GM12878 (cell line): ENCODE measurements around the gene CA7. TPM values are rescaled to one million over a fixed set of nuclear protein-coding genes. Genes with fewer than 3 reads are reported as not detected.

ENCODE experiments used
- ATAC-seq: fragments of 200-7000 bp; cut with Tn5 transposase; 3 replicates; pipeline ENCODE4 v1.9.1; 2020; ENCODE audit warnings: mild to moderate bottlenecking, moderate library complexity
- BruUV-seq: library from RNA; stranded (reverse); fragments of 400-500 nt; replicated peaks from 2 replicates; lab custom pipeline; 2021; lab: Mats Ljungman, UMichigan
- CTCF ChIA-PET: fragments of 300-600 bp; sonication (Branson Sonifier 250); formaldehyde crosslinking; extraction: SDS; loops from one replicate; lab custom pipeline; 2021; ENCODE audit warnings: inconsistent platforms; lab: Yijun Ruan, JAX
- POLR2A ChIA-PET: fragments of 350-600 bp; formaldehyde crosslinking; extraction: SDS; loops from one replicate; lab custom pipeline; 2021; ENCODE audit warnings: inconsistent platforms; lab: Charles Lee
- RAD21 ChIA-PET: fragments of 300-600 bp; sonication (Branson Sonifier 250); formaldehyde crosslinking; loops from one replicate; lab custom pipeline; 2023; ENCODE audit warnings: antibody characterized with exemption; ENCODE audit not compliant: unreplicated experiment; lab: Charles Lee
- SMC1A ChIA-PET: fragments of 300-600 bp; sonication (Branson Sonifier 250); formaldehyde crosslinking; loops from one replicate; lab custom pipeline; 2023; ENCODE audit not compliant: unreplicated experiment, uncharacterized antibody; lab: Charles Lee
- DNase-seq: peaks from one replicate; pipeline ENCODE4 v3.0.0-alpha.2; 2011; ENCODE audit warnings: low read depth, low spot score
- FAIRE-seq: peaks from 3 replicates; lab custom pipeline; 2011; peaks lifted over from hg19 to GRCh38; lab: Jason Lieb, UNC
- H2AFZ ChIP-seq: 2 replicates; pipeline ENCODE4 v1.6.0; 2011; ENCODE audit warnings: low read depth, low read length, control low read depth; ENCODE audit not compliant: control insufficient read depth
- H3K27ac ChIP-seq: 2 replicates; pipeline ENCODE4 v1.5.1; 2011; ENCODE audit warnings: control low read depth; ENCODE audit not compliant: control insufficient read depth, insufficient read depth
- H3K27me3 ChIP-seq, 2 experiments: replicated peaks in 1 of 2; 2 replicates each; pipeline versions ENCODE4 v1.6.0 to v1.6.1; 2011; ENCODE audit warnings: low read length in 1 of 2; ENCODE audit not compliant: control insufficient read depth in 2 of 2, insufficient read depth in 2 of 2
- H3K36me3 ChIP-seq, 2 experiments: 2 replicates each; pipeline ENCODE4 v1.5.1; 2011; ENCODE audit warnings: low read length in 1 of 2; ENCODE audit not compliant: control insufficient read depth in 2 of 2, insufficient read depth in 2 of 2
- H3K4me1 ChIP-seq: 2 replicates; pipeline ENCODE4 v1.6.1; 2011; ENCODE audit warnings: mild to moderate bottlenecking, low read length, moderate library complexity, mixed read lengths; ENCODE audit not compliant: control insufficient read depth, insufficient read depth
- H3K4me2 ChIP-seq: 2 replicates; pipeline ENCODE4 v1.6.0; 2011; ENCODE audit warnings: control low read depth; ENCODE audit not compliant: control insufficient read depth, insufficient read depth
- H3K4me3 ChIP-seq: fragments of 200-600 bp; sonication (generic); 2 replicates; pipeline ENCODE4 v1.5.1; 2016
- H3K79me2 ChIP-seq: 2 replicates; pipeline ENCODE4 v1.6.0; 2011; ENCODE audit warnings: low read length; ENCODE audit not compliant: control insufficient read depth, insufficient read depth
- H3K9ac ChIP-seq: 2 replicates; pipeline ENCODE4 v1.8.0; 2011; ENCODE audit warnings: low read length, control low read depth, mixed read lengths; ENCODE audit not compliant: control insufficient read depth, insufficient read depth
- H3K9me3 ChIP-seq: replicated peaks from 3 replicates; pipeline ENCODE4 v1.5.1; 2011; ENCODE audit warnings: mild to moderate bottlenecking, low read length; ENCODE audit not compliant: control insufficient read depth, insufficient read depth
- H4K20me1 ChIP-seq: 2 replicates; pipeline ENCODE4 v1.6.0; 2011; ENCODE audit not compliant: control insufficient read depth, insufficient read depth
- BCL11A ChIP-seq: IDR thresholded peaks from 2 replicates; pipeline ENCODE4 v1.6.1; 2011; ENCODE audit warnings: low read depth, low read length
- BHLHE40 ChIP-seq, 2 experiments: fragments of 450-650 bp in 1 of 2; IDR thresholded peaks; 2 replicates each; pipeline ENCODE4 v1.6.1; 2011 to 2017; ENCODE audit warnings: low read depth in 2 of 2, borderline replicate concordance in 1 of 2, improper control_type of control experiment in 1 of 2, low read length in 1 of 2, mild to moderate bottlenecking in 1 of 2
- E2F4 ChIP-seq: IDR thresholded peaks from 2 replicates; pipeline ENCODE4 v1.6.1; 2012; ENCODE audit warnings: low read depth, low read length, improper control_type of control experiment
- EGR1 ChIP-seq, 2 experiments: IDR thresholded peaks; 1 replicate in 1 of 2; 2 replicates in 1 of 2; pipeline ENCODE4 v1.6.1; 2011 to 2012; ENCODE audit warnings: low read depth in 2 of 2, low read length in 2 of 2, borderline replicate concordance in 1 of 2, mild to moderate bottlenecking in 1 of 2, moderate library complexity in 1 of 2
- FOS ChIP-seq: IDR thresholded peaks from 3 replicates; pipeline ENCODE4 v1.6.1; 2011; ENCODE audit warnings: borderline replicate concordance; ENCODE audit not compliant: insufficient read length; ENCODE audit errors: extremely low read depth
- MYC ChIP-seq: IDR thresholded peaks from 2 replicates; pipeline ENCODE4 v1.6.1; 2011; ENCODE audit warnings: mild to moderate bottlenecking, low read length, moderate library complexity, inconsistent platforms; ENCODE audit not compliant: insufficient read depth, insufficient replicate concordance, insufficient read length, severe bottlenecking
- NFYA ChIP-seq: IDR thresholded peaks from 2 replicates; pipeline ENCODE4 v1.6.1; 2011; ENCODE audit warnings: low read depth, mild to moderate bottlenecking, low read length, improper control_type of control experiment, borderline replicate concordance
- NFYB ChIP-seq: IDR thresholded peaks from 2 replicates; pipeline ENCODE4 v1.6.1; 2011; ENCODE audit warnings: low read depth, mild to moderate bottlenecking, low read length, improper control_type of control experiment, moderate library complexity; ENCODE audit not compliant: insufficient read depth
- WGBS: methylation state at CpG from one replicate; pipeline ENCODE4 v1.1.6; 2016; ENCODE audit warnings: low lambda C conversion rate; ENCODE audit not compliant: insufficient replicate concordance, insufficient coverage; ENCODE audit errors: missing lambda C conversion rate; 5-methylcytosine and 5-hydroxymethylcytosine counted together
- in situ Hi-C: fragments of 300-500 bp; cut with MboI; formaldehyde crosslinking; loops from 9 replicates; pipeline ENCODE4 v1.14.3; 2018; ENCODE audit warnings: mixed read lengths
- intact Hi-C: fragments of 100-400 bp; cut with micrococcal nuclease; formaldehyde crosslinking; loops from one replicate; pipeline ENCODE4 v1.14.2; 2022; ENCODE audit not compliant: unreplicated experiment
- polyA plus RNA-seq, 11 experiments: library from polyadenylated mRNA; depleted of rRNA in 4 of 11; unstranded in 6 of 11; stranded (reverse) in 5 of 11; fragments of >200 nt; fragmentation: Nextera tagmentation in 4 of 11; fragmentation: Illumina TruSeq in 1 of 11; extraction: Ambion mirVana in 4 of 11; extraction: Trizol in 1 of 11; gene quantifications; 1 replicate in 1 of 11; 2 replicates in 10 of 11; pipeline versions ENCODE4 v1.2.1 to v1.2.3, GENCODE V29; 2011 to 2016; ENCODE audit warnings: inconsistent platforms in 2 of 11, missing spikeins in 2 of 11, low read depth in 1 of 11
- total RNA-seq, 4 experiments: library from RNA; depleted of rRNA in 3 of 4; stranded (reverse); fragments of >200 nt in 3 of 4; fragmentation: Illumina TruSeq in 1 of 4; extraction: Trizol in 1 of 4; gene quantifications; 2 replicates each; pipeline versions ENCODE4 v1.2.1 to v1.2.3, GENCODE V29; 2013 to 2021
- TF ChIP-seq, protein P1 (sequence below): IDR thresholded peaks from 2 replicates; pipeline ENCODE4 v1.6.1; 2011; ENCODE audit warnings: mild to moderate bottlenecking, low read depth, low read length, moderate library complexity; ENCODE audit not compliant: insufficient replicate concordance

CA7 gene
- total and polyA plus RNA-seq, 10 of the 15 experiments (the other 5 are each of a cell fraction or from before 2014, with no cell fraction given) = 0.04 TPM; not detected in 9

GRCh38 chr16:66880288-66881013 is 36.2 kb downstream of the CA7 start, which contains the start of gene PDP2 (continued):
- TF ChIP-seq NFYA (peak; percentile 63), FOS (peak; percentile 53), BCL11A (no peak), MYC (peak; percentile 85), E2F4 (peak; percentile 52; the same call in 1 of the 2 replicates), NFYB (peak; percentile 97)

GRCh38 chr16:66881014-66881417 is 36.8 kb downstream of the CA7 start:
- H3K27ac ChIP-seq = peak overlapping the region; percentile 63; the same call in 1 of the 2 replicates
- intact Hi-C loops = no loop called here
- H4K20me1 ChIP-seq = no peaks in the 10 kb centered on the region

More at GRCh38 chr16:66881014-66881417, 36.8 kb downstream of the CA7 start:
- in situ Hi-C loops = no loop called here
- Histone ChIP-seq H3K27me3 (no peaks in the 10 kb centered on the region), H3K4me3 (peak overlapping the region; percentile 74), H3K4me2 (peak overlapping the region; percentile 99), H3K79me2 (peaks cover 11% of the 10 kb centered on the region), H3K36me3 (peaks cover 0 to 5% of the 10 kb centered on the region in 2 experiments; a peak in 3 of 4 replicates), H3K9ac (peak overlapping the region; percentile 80), H2AFZ (peak overlapping the region; percentile 99), H3K4me1 (peaks cover 16% of the 10 kb centered on the region), H3K9me3 (no peaks in the 10 kb centered on the region)
- 1% methylated on average over 19 of the region's 23 CpGs for WGBS
- no TSS peak for BruUV-seq
- FAIRE-seq = no peak
- POLR2A ChIA-PET = interaction anchor here (0.9 to 1.5 kb wide), 4 partner anchors 11 to 139 kb away, joined by 3 to 6 read pairs (median 4); partner anchors contain the start of gene NAE1
- peak; percentile 30 for ATAC-seq
- TF ChIP-seq EGR1 (IDR thresholded peaks at IDR 0.05; ENCODE audit: borderline replicate concordance in 1 of 2, low read depth in 2 of 2, low read length in 2 of 2) (peak in 1 of 2 experiments; percentile 73; a peak in 2 of 3 replicates), BHLHE40 (IDR thresholded peaks at IDR 0.05; ENCODE audit: borderline replicate concordance in 1 of 2, low read depth in 2 of 2, low read length in 1 of 2) (no peak)
- TF ChIP-seq, protein P1, sequence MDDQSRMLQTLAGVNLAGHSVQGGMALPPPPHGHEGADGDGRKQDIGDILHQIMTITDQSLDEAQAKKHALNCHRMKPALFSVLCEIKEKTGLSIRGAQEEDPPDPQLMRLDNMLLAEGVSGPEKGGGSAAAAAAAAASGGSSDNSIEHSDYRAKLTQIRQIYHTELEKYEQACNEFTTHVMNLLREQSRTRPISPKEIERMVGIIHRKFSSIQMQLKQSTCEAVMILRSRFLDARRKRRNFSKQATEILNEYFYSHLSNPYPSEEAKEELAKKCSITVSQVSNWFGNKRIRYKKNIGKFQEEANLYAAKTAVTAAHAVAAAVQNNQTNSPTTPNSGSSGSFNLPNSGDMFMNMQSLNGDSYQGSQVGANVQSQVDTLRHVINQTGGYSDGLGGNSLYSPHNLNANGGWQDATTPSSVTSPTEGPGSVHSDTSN = no peak
- SMC1A ChIA-PET = interaction anchor here (0.6 to 2.3 kb wide), 8 partner anchors 9 to 230 kb away, joined by 3 to 8 read pairs (median 4); partner anchors contain the start of gene NAE1
- no peak for DNase-seq
- CTCF ChIA-PET = interaction anchor here (0.7 to 4.1 kb wide), 12 partner anchors 8 to 292 kb away, joined by 3 to 25 read pairs (median 4); partner anchors contain the start of gene NAE1
- RAD21 ChIA-PET = interaction anchor here (0.6 to 2.5 kb wide), 12 partner anchors 8 to 286 kb away, joined by 3 to 12 read pairs (median 3); partner anchors contain the start of gene NAE1
